A673 (cell line): ENCODE results near the gene TMEM178B. TPM values are rescaled to one million over a fixed set of nuclear protein-coding genes. Genes with fewer than 3 reads are reported as not detected.

Experiments
- BruUV-seq: library from RNA; stranded (reverse); fragments of 400-500 nt; replicated peaks from 2 replicates; lab custom pipeline; 2021; lab: Mats Ljungman, UMichigan
- CTCF ChIA-PET: fragments of 300-600 bp; sonication (Branson Sonifier 250); formaldehyde crosslinking; loops from one replicate; lab custom pipeline; 2022; ENCODE audit warnings: antibody characterized with exemption; lab: Charles Lee
- POLR2A ChIA-PET: fragments of 300-600 bp; sonication (Branson Sonifier 250); formaldehyde crosslinking; loops from one replicate; lab custom pipeline; 2022; ENCODE audit warnings: antibody characterized with exemption; ENCODE audit not compliant: low non-redundant PET; lab: Charles Lee
- DNase-seq: peaks from one replicate; pipeline ENCODE4 v3.0.0-alpha.2; 2015; ENCODE audit warnings: low spot score
- H3K27ac ChIP-seq: fragments of 200-600 bp; sonication (generic); 2 replicates; pipeline ENCODE4 v1.5.1; 2016; ENCODE audit warnings: mixed run types, low read depth, mild to moderate bottlenecking, mixed read lengths, antibody characterized with exemption, low read length; ENCODE audit not compliant: poor library complexity, severe bottlenecking
- H3K27me3 ChIP-seq: fragments of 200-600 bp; sonication (generic); replicated peaks from 2 replicates; pipeline ENCODE4 v1.6.1; 2017; ENCODE audit warnings: mixed run types, low read depth, mild to moderate bottlenecking, mixed read lengths, antibody characterized with exemption, low read length; ENCODE audit not compliant: insufficient read depth, poor library complexity
- H3K36me3 ChIP-seq: fragments of 200-600 bp; sonication (generic); 2 replicates; pipeline ENCODE4 v1.6.1; 2016; ENCODE audit warnings: mixed run types, mild to moderate bottlenecking, mixed read lengths, antibody characterized with exemption, low read length; ENCODE audit not compliant: insufficient read depth, poor library complexity, severe bottlenecking
- H3K4me1 ChIP-seq: fragments of 200-600 bp; sonication (generic); 2 replicates; pipeline ENCODE4 v1.6.1; 2017; ENCODE audit warnings: mixed run types, mild to moderate bottlenecking, mixed read lengths, antibody characterized with exemption, low read length; ENCODE audit not compliant: insufficient read depth, poor library complexity, severe bottlenecking
- H3K4me3 ChIP-seq: fragments of 200-600 bp; sonication (generic); 2 replicates; pipeline ENCODE4 v1.5.1; 2016; ENCODE audit warnings: low read depth, mixed run types, mild to moderate bottlenecking, mixed read lengths, low read length; ENCODE audit not compliant: poor library complexity, severe bottlenecking
- H3K9me3 ChIP-seq: fragments of 200-600 bp; sonication (generic); 2 replicates; pipeline ENCODE4 v1.6.1; 2016; ENCODE audit warnings: mixed run types, low read depth, mild to moderate bottlenecking, mixed read lengths, antibody characterized with exemption, low read length; ENCODE audit not compliant: poor library complexity, severe bottlenecking
- CTCF ChIP-seq: fragments of 300-800, 200-600 bp; sonication (generic); conservative IDR thresholded peaks from 2 replicates; pipeline ENCODE4 v1.5.1; 2017; ENCODE audit warnings: low read depth, mild to moderate bottlenecking, antibody characterized with exemption, low read length, moderate library complexity, mixed read lengths
- EZH2 ChIP-seq: fragments of 200-600 bp; sonication (generic); IDR thresholded peaks from 2 replicates; pipeline ENCODE4 v1.6.1; 2017; ENCODE audit warnings: borderline replicate concordance, low read depth, mild to moderate bottlenecking, mixed read lengths, antibody characterized with exemption, low read length; ENCODE audit not compliant: poor library complexity, severe bottlenecking
- intact Hi-C: fragments of 100-400 bp; cut with micrococcal nuclease; formaldehyde crosslinking; loops from one replicate; pipeline ENCODE4 v1.10.0; 2022; ENCODE audit not compliant: unreplicated experiment
- total RNA-seq: library from RNA; stranded (reverse); gene quantifications from 2 replicates; pipeline ENCODE4 v1.2.3, GENCODE V29; 2021

TMEM178B gene
- total RNA-seq, 1 experiment from 2014 or later: 2.8 TPM

GRCh38 chr7:141119187-141119586 is 45.3 kb downstream of the TMEM178B start:
- CTCF ChIA-PET: no interaction called here

GRCh38 chr7:141122736-141123135 is 48.9 kb downstream of the TMEM178B start:
- Histone ChIP-seq H3K36me3 (no peaks in the 10 kb centered on the region), H3K27me3 (no peaks in the 10 kb centered on the region), H3K4me3 (no peak overlapping the region), H3K27ac (no peak overlapping the region), H3K4me1 (no peaks in the 10 kb centered on the region), H3K9me3 (no peaks in the 10 kb centered on the region)
- CTCF ChIA-PET: no interaction called here
- intact Hi-C loops: no loop called here
- POLR2A ChIA-PET: interaction anchor here (0.6 kb wide), 1 partner anchor 144 kb away, joined by 4 read pairs; no protein-coding TSS in a partner anchor
- no peak for DNase-seq
- no TSS peak for BruUV-seq
- TF ChIP-seq CTCF (no peak), EZH2 (no peak)

More at GRCh38 chr7:141119187-141119586, 45.3 kb downstream of the TMEM178B start:
- Histone ChIP-seq H3K4me3 (no peak overlapping the region), H3K27ac (no peak overlapping the region), H3K36me3 (no peaks in the 10 kb centered on the region), H3K27me3 (no peaks in the 10 kb centered on the region), H3K4me1 (no peaks in the 10 kb centered on the region), H3K9me3 (no peaks in the 10 kb centered on the region)
- POLR2A ChIA-PET: no interaction called here
- no peak for TF ChIP-seq EZH2
- no peak for TF ChIP-seq CTCF
- intact Hi-C loops: no loop called here
- no TSS peak for BruUV-seq
- no peak for DNase-seq

GRCh38 chr7:141123522-141123921 is 49.7 kb downstream of the TMEM178B start:
- no peaks in the 10 kb centered on the region for H3K9me3 ChIP-seq
- H3K36me3 ChIP-seq: no peaks in the 10 kb centered on the region
- TF ChIP-seq EZH2 (no peak), CTCF (no peak)
- BruUV-seq: no TSS peak
- ChIA-PET POLR2A (no interaction called here), CTCF (no interaction called here)
- no peaks in the 10 kb centered on the region for H3K27me3 ChIP-seq
- no peak overlapping the region for H3K4me3 ChIP-seq
- intact Hi-C loops: no loop called here
- DNase-seq: no peak
- no peaks in the 10 kb centered on the region for H3K4me1 ChIP-seq
- no peak overlapping the region for H3K27ac ChIP-seq
